Activated naive CD4-positive, alpha-beta T cell treated with anti-CD3 and anti-CD28 coated beads, Interleukin-2, amount 10 ng/mL, durations not matched to agents 7 days and 5 days (primary cell): ENCODE data around the gene ZMYM2.
A peak's percentile ranks its signal among the peaks of the same experiment; 100 is the strongest.

Experiments
- CTCF ChIA-PET: fragments of 350-600 bp; sonication (Branson Sonifier 250); formaldehyde crosslinking; loops from one replicate; lab custom pipeline; 2021; ENCODE audit warnings: antibody characterized with exemption; lab: Charles Lee
- DNase-seq: peaks from one replicate; pipeline ENCODE4 v3.0.0-alpha.2; 2020
- H3K27ac Mint-ChIP-seq: one replicate; pipeline ENCODE4 v1.8.0; 2021; ENCODE audit warnings: mild to moderate bottlenecking, moderate library complexity, mixed read lengths
- H3K27me3 Mint-ChIP-seq: one replicate; pipeline ENCODE4 v1.8.0; 2021; ENCODE audit warnings: mild to moderate bottlenecking, mixed read lengths
- H3K36me3 Mint-ChIP-seq: one replicate; pipeline ENCODE4 v1.8.0; 2021; ENCODE audit warnings: mixed read lengths
- H3K4me1 Mint-ChIP-seq: one replicate; pipeline ENCODE4 v1.8.0; 2021; ENCODE audit warnings: mixed read lengths
- H3K4me3 Mint-ChIP-seq: one replicate; pipeline ENCODE4 v1.8.0; 2021; ENCODE audit warnings: mild to moderate bottlenecking, moderate library complexity, mixed read lengths
- H3K9me3 Mint-ChIP-seq: one replicate; pipeline ENCODE4 v1.8.0; 2021; ENCODE audit warnings: mixed read lengths

The ZMYM2 gene

GRCh38 chr13:20077086-20077485 lies 118.6 kb downstream of the ZMYM2 start:
- Mint-ChIP-seq H3K9me3 (no peaks in the 10 kb centered on the region), H3K27me3 (no peaks in the 10 kb centered on the region), H3K36me3 (peaks cover 15% of the 10 kb centered on the region), H3K4me1 (peaks cover 10% of the 10 kb centered on the region), H3K4me3 (no peak overlapping the region), H3K27ac (no peak overlapping the region)
- no peak for DNase-seq
- CTCF ChIA-PET: no interaction called here

- Mint-ChIP-seq H3K9me3 (no peaks in the 10 kb centered on the region), H3K27ac (peak overlapping the region; percentile 37), H3K4me3 (no peak overlapping the region), H3K36me3 (peaks cover 27% of the 10 kb centered on the region), H3K27me3 (no peaks in the 10 kb centered on the region), H3K4me1 (no peaks in the 10 kb centered on the region)
- no peak for DNase-seq
- CTCF ChIA-PET: no interaction called here
Observed at GRCh38 chr13:20080377-20081164, 122.0 kb downstream of the ZMYM2 start.

- Mint-ChIP-seq H3K4me1 (no peaks in the 10 kb centered on the region), H3K27ac (no peak overlapping the region), H3K36me3 (peaks cover 7% of the 10 kb centered on the region), H3K9me3 (no peaks in the 10 kb centered on the region), H3K27me3 (no peaks in the 10 kb centered on the region), H3K4me3 (no peak overlapping the region)
- DNase-seq: no peak
- CTCF ChIA-PET: interaction anchor here (0.6 kb wide), 1 partner anchor 1388 kb away, joined by 3 read pairs; no protein-coding TSS in a partner anchor
Observed at GRCh38 chr13:20090349-20090748, 131.8 kb downstream of the ZMYM2 start.

GRCh38 chr13:20093951-20094350 lies 135.4 kb downstream of the ZMYM2 start:
- CTCF ChIA-PET: no interaction called here
- Mint-ChIP-seq H3K27me3 (peaks cover 18% of the 10 kb centered on the region), H3K27ac (no peak overlapping the region), H3K9me3 (no peaks in the 10 kb centered on the region), H3K36me3 (no peaks in the 10 kb centered on the region), H3K4me1 (no peaks in the 10 kb centered on the region), H3K4me3 (no peak overlapping the region)
- DNase-seq: no peak

DNA sequence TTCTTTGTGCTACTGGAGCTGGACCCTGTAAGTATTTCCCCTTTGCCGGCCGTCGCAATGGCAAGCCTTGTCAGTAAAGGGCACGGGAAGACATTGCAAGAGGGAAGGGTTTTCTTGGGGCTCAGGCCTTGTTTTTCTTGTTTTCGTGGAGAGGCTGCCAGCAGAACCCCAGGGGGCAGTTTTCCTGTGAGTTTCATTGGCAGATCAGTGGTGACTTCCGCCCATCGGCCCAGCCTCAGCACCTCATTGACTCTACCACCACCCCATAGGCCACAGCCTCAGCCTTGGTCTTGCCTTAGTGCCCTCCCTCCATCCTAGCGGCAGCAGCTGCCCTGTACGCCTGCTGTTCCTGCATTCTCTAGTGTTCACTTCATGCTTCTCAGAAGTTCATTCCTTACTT lies 140.8 kb downstream of the ZMYM2 start:
- no peak for DNase-seq
- H3K36me3 Mint-ChIP-seq: no peaks in the 10 kb centered on the region
- CTCF ChIA-PET: no interaction called here
- H3K4me3 Mint-ChIP-seq: no peak overlapping the region
- H3K4me1 Mint-ChIP-seq: no peaks in the 10 kb centered on the region
- no peaks in the 10 kb centered on the region for H3K9me3 Mint-ChIP-seq
- no peak overlapping the region for H3K27ac Mint-ChIP-seq
- H3K27me3 Mint-ChIP-seq: peaks cover 55% of the 10 kb centered on the region

GRCh38 chr13:20101467-20102316 lies 143.2 kb downstream of the ZMYM2 start:
- H3K36me3 Mint-ChIP-seq: no peaks in the 10 kb centered on the region
- H3K27ac Mint-ChIP-seq: no peak overlapping the region
- no peaks in the 10 kb centered on the region for H3K4me1 Mint-ChIP-seq
- no peak for DNase-seq
- CTCF ChIA-PET: interaction anchor here (0.8 kb wide), 1 partner anchor 36 kb away, joined by 3 read pairs; no protein-coding TSS in a partner anchor
- no peaks in the 10 kb centered on the region for H3K9me3 Mint-ChIP-seq
- H3K27me3 Mint-ChIP-seq: peaks cover 73% of the 10 kb centered on the region
- H3K4me3 Mint-ChIP-seq: no peak overlapping the region

- no peak overlapping the region for H3K27ac Mint-ChIP-seq
- CTCF ChIA-PET: no interaction called here
- no peak for DNase-seq
- no peaks in the 10 kb centered on the region for H3K9me3 Mint-ChIP-seq
- peaks cover 75% of the 10 kb centered on the region for H3K27me3 Mint-ChIP-seq
- no peak overlapping the region for H3K4me3 Mint-ChIP-seq
- no peaks in the 10 kb centered on the region for H3K4me1 Mint-ChIP-seq
- no peaks in the 10 kb centered on the region for H3K36me3 Mint-ChIP-seq
Observed at GRCh38 chr13:20102525-20103180, 144.1 kb downstream of the ZMYM2 start.

GRCh38 chr13:20105161-20105689 lies 146.7 kb downstream of the ZMYM2 start:
- no peak overlapping the region for H3K27ac Mint-ChIP-seq
- H3K27me3 Mint-ChIP-seq: peaks cover 62% of the 10 kb centered on the region
- CTCF ChIA-PET: no interaction called here
- H3K4me1 Mint-ChIP-seq: no peaks in the 10 kb centered on the region
- no peaks in the 10 kb centered on the region for H3K9me3 Mint-ChIP-seq
- H3K4me3 Mint-ChIP-seq: no peak overlapping the region
- DNase-seq: no peak
- H3K36me3 Mint-ChIP-seq: no peaks in the 10 kb centered on the region

DNA sequence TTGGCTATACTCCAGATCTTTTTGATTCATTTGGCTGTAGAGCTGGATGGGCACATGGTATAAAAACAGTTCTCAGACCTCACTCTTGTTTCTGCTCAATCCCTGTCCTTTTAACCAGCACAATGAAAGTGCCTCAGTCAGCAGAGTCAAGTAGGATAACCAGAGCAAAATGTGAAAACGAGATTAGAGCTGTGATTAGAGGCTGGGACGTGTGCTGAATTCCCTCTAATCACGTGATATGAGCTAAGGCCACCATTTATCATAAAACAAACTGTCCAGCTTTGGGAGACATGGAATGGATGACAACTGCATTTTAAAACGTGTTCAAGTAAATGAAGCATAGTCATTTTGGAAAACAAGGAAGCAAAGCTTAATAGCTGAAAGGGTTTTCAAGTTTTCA lies 148.2 kb downstream of the ZMYM2 start:
- Mint-ChIP-seq H3K36me3 (no peaks in the 10 kb centered on the region), H3K4me1 (no peaks in the 10 kb centered on the region), H3K27me3 (peaks cover 56% of the 10 kb centered on the region), H3K4me3 (no peak overlapping the region), H3K9me3 (no peaks in the 10 kb centered on the region), H3K27ac (no peak overlapping the region)
- CTCF ChIA-PET: no interaction called here
- no peak for DNase-seq

DNA sequence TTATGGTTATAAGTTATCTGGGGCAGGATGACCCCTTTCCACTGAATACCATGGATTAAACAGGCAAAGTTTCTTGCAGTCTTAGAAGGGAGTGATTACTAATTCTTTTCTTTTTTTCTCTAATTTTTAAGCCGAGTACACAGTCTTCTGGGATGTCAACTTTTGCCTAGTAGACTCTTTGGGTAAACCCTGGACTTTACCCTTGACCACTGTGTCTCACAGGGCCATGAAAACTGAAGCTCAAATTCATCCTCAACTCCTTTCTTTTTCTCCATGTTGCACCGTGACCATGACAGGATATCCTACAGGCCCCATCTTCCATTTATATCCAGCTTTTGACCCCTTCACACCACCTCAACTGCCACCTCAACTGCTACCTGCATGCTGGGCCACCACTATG lies 150.5 kb downstream of the ZMYM2 start:
- H3K4me3 Mint-ChIP-seq: no peak overlapping the region
- no peak for DNase-seq
- peaks cover 55% of the 10 kb centered on the region for H3K27me3 Mint-ChIP-seq
- CTCF ChIA-PET: interaction anchor here (1.4 kb wide), 1 partner anchor 124 kb away, joined by 4 read pairs; no protein-coding TSS in a partner anchor
- H3K27ac Mint-ChIP-seq: no peak overlapping the region
- H3K36me3 Mint-ChIP-seq: no peaks in the 10 kb centered on the region
- no peaks in the 10 kb centered on the region for H3K4me1 Mint-ChIP-seq
- no peaks in the 10 kb centered on the region for H3K9me3 Mint-ChIP-seq

- peaks cover 44% of the 10 kb centered on the region for H3K27me3 Mint-ChIP-seq
- CTCF ChIA-PET: no interaction called here
- H3K27ac Mint-ChIP-seq: no peak overlapping the region
- no peak for DNase-seq
- H3K4me1 Mint-ChIP-seq: peaks cover 2% of the 10 kb centered on the region
- no peaks in the 10 kb centered on the region for H3K9me3 Mint-ChIP-seq
- H3K36me3 Mint-ChIP-seq: no peaks in the 10 kb centered on the region
- H3K4me3 Mint-ChIP-seq: no peak overlapping the region
Observed at GRCh38 chr13:20114066-20114610, 155.6 kb downstream of the ZMYM2 start.

- H3K36me3 Mint-ChIP-seq: no peaks in the 10 kb centered on the region
- peaks cover 36% of the 10 kb centered on the region for H3K27me3 Mint-ChIP-seq
- H3K4me3 Mint-ChIP-seq: no peak overlapping the region
- no peak overlapping the region for H3K27ac Mint-ChIP-seq
- no peak for DNase-seq
- CTCF ChIA-PET: interaction anchor here (3.6 kb wide), 1 partner anchor 12 kb away, joined by 11 read pairs; no protein-coding TSS in a partner anchor
- no peaks in the 10 kb centered on the region for H3K9me3 Mint-ChIP-seq
- H3K4me1 Mint-ChIP-seq: peaks cover 17% of the 10 kb centered on the region
Observed at GRCh38 chr13:20116213-20116612, 157.7 kb downstream of the ZMYM2 start.

GRCh38 chr13:20118268-20119140 lies 160.0 kb downstream of the ZMYM2 start:
- H3K36me3 Mint-ChIP-seq: no peaks in the 10 kb centered on the region
- peak overlapping the region; percentile 63 for H3K27ac Mint-ChIP-seq
- no peaks in the 10 kb centered on the region for H3K9me3 Mint-ChIP-seq
- DNase-seq: peak; percentile 59
- H3K4me1 Mint-ChIP-seq: peaks cover 22% of the 10 kb centered on the region
- peak overlapping the region; percentile 69 for H3K4me3 Mint-ChIP-seq
- CTCF ChIA-PET: interaction anchor here (0.7 to 3.6 kb wide), 4 partner anchors 10 to 134 kb away, joined by 3 to 11 read pairs (median 4); no protein-coding TSS in a partner anchor
- H3K27me3 Mint-ChIP-seq: peaks cover 36% of the 10 kb centered on the region
